HFFc6 (cell line): Measurements from ENCODE around the gene RASGRP4. TPM values are rescaled to one million over a fixed set of nuclear protein-coding genes. Genes with fewer than 3 reads are reported as not detected.
"Not testable (repeated sequence)": the region's sequence is repeated elsewhere in the genome, so short reads cannot be mapped to it uniquely, and the experiment has no call there.

Experiments used
- DNase-seq: peaks from one replicate; pipeline ENCODE4 v3.0.0-alpha.2; 2018
- H3K27ac Mint-ChIP-seq: 2 replicates; pipeline ENCODE4 v1.8.0; 2020; ENCODE audit warnings: mild to moderate bottlenecking, mixed read lengths
- H3K27me3 Mint-ChIP-seq: 2 replicates; pipeline ENCODE4 v1.8.0; 2021; ENCODE audit warnings: mild to moderate bottlenecking, moderate library complexity, mixed read lengths; ENCODE audit not compliant: insufficient read depth
- H3K36me3 Mint-ChIP-seq: 2 replicates; pipeline ENCODE4 v1.8.0; 2021; ENCODE audit warnings: low read depth, mixed read lengths
- H3K4me1 Mint-ChIP-seq: 2 replicates; pipeline ENCODE4 v1.8.0; 2020; ENCODE audit warnings: low read depth, mixed read lengths
- H3K4me3 Mint-ChIP-seq: 2 replicates; pipeline ENCODE4 v1.8.0; 2020; ENCODE audit warnings: mild to moderate bottlenecking, moderate library complexity, mixed read lengths
- H3K9me3 Mint-ChIP-seq: 2 replicates; pipeline ENCODE4 v1.8.0; 2020; ENCODE audit warnings: mild to moderate bottlenecking, mixed read lengths
- total RNA-seq, 6 experiments: library from RNA; stranded (reverse); fragmentation: NEBNext Ultra II Directional; extraction: Animal tissue kit (Norgen Biotek cat#: 25700); gene quantifications; 2 replicates in 1 of 6; 3 replicates in 5 of 6; pipeline ENCODE4 v1.2.3, GENCODE V29; 2021
- TF ChIP-seq, protein P1 (sequence below): fragments of 200-600 bp; sonication (generic); IDR thresholded peaks from 2 replicates; pipeline ENCODE4 v1.5.0; 2021; ENCODE audit warnings: antibody characterized with exemption, mild to moderate bottlenecking

The RASGRP4 gene
- total RNA-seq, 6 experiments from 2014 or later, result not detected

DNA sequence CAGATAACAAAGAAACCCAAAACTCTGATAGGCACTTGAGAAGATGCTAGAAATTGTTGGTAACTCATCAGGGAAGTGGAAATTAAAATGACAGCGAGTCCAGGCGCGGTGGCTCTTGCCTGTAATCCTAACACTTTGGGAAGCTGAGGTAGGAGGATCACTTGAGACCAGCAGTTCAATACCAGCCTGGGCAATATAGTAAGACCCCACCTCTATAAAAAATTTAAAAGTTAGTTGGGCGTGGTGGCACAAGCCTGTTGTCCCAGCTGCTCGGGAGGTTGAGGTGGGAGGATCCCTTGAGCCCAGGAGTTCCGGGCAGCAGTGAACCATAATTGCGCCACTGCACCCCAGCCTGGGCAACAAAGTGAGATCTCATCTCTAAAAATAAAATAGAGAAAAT lies 4.9 kb upstream of the RASGRP4 start:
- Mint-ChIP-seq H3K27ac (no peak overlapping the region), H3K27me3 (peaks cover 13% of the 10 kb centered on the region), H3K4me3 (no peak overlapping the region), H3K36me3 (no peaks in the 10 kb centered on the region), H3K4me1 (no peaks in the 10 kb centered on the region; the same call in 1 of the 2 replicates), H3K9me3 (no peaks in the 10 kb centered on the region)
- TF ChIP-seq, protein P1, sequence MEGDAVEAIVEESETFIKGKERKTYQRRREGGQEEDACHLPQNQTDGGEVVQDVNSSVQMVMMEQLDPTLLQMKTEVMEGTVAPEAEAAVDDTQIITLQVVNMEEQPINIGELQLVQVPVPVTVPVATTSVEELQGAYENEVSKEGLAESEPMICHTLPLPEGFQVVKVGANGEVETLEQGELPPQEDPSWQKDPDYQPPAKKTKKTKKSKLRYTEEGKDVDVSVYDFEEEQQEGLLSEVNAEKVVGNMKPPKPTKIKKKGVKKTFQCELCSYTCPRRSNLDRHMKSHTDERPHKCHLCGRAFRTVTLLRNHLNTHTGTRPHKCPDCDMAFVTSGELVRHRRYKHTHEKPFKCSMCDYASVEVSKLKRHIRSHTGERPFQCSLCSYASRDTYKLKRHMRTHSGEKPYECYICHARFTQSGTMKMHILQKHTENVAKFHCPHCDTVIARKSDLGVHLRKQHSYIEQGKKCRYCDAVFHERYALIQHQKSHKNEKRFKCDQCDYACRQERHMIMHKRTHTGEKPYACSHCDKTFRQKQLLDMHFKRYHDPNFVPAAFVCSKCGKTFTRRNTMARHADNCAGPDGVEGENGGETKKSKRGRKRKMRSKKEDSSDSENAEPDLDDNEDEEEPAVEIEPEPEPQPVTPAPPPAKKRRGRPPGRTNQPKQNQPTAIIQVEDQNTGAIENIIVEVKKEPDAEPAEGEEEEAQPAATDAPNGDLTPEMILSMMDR, result no peak
- DNase-seq, result no peak

DNA sequence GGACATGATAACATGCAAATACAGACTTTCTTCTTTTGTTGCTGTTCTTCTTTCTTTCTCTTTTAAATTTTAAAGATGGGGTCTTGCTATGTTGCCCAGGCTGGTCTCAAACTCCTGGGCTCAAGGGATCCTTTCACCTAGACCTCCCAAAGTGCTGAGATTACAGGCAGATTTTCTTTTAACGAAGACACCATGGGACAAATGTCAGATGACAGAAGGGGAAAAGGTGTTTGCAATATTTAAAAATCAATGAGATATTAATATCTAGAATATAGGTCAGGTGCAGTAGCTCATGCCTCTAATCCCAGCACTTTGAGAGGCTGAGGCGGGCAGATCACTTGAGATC lies 3.8 kb upstream of the RASGRP4 start:
- Mint-ChIP-seq H3K9me3 (no peaks in the 10 kb centered on the region), H3K27me3 (peaks cover 12% of the 10 kb centered on the region), H3K4me1 (no peaks in the 10 kb centered on the region; the same call in 1 of the 2 replicates), H3K27ac (no peak overlapping the region), H3K36me3 (no peaks in the 10 kb centered on the region), H3K4me3 (no peak overlapping the region)
- no peak for DNase-seq
- TF ChIP-seq, protein P1, result no peak

DNA sequence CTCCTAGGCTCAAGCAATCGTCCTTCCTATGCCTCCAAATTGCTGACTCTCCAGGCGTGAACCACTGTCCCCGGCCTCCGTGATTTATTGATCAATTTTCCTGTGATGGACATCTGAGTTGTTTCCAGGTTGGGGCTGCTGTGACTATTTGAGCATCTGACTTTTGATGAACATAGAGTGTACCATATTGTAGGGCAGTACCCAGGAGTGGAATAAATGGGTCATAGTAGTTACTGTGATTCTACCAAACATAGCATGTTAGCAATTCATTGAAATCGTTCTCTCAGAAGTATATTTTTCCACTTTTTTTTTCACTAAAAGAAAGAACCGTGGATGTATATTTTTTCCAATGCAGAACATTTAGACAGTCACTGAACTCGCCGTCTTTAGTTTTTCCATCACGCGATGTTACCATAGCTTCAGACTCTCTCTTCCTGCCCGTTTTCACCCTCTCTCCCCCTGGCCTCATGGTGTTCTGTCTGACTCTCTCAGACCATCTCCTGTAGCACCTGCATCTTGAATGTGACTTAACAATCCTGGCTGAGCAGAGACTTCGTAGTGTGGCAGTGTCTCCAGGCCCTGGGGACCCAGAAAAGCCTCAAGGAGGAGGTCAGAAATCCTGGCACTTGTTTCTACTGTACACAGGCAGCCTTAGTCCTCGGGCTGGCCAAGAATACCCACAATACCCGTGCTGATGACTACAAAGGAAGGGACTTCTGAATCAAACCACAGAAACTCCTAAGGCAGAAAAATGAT lies 3.2 kb upstream of the RASGRP4 start:
- Mint-ChIP-seq H3K36me3 (no peaks in the 10 kb centered on the region), H3K27me3 (peaks cover 14% of the 10 kb centered on the region)

DNA sequence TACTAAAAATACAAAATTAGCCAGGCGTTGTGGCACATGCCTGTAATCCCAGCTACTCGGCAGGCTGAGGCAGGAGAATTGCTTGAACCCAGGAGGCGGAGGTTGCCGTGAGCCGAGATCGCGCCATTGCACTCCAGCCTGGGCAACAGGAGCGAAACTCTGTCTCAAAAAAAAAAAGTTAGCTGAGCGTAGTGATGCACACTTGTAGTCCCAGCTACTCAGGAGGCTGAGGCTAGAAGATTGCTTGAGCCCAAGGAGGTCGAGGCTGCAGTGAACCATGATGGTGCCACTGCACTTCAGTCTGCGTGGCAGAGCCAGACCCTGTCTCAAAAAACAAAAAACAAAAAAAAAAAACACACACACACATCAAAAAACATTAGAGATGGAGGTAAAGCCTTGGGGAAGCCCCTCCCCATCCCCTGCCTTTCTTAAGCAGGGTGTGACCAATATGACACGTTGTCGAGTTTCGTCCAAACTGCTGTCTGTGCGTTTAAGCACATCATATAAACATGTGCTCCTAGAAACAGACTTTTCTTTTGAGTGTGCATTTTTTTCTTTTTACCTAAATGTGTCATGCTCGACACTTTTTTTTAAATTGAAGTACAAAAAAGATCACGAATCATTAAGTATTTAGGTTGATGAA lies 1.1 kb upstream of the RASGRP4 start:
- not testable (repeated sequence) for DNase-seq, H3K9me3 Mint-ChIP-seq, H3K4me1 Mint-ChIP-seq, H3K36me3 Mint-ChIP-seq, H3K4me3 Mint-ChIP-seq, H3K27ac Mint-ChIP-seq
- peaks cover 16% of the 10 kb centered on the region for H3K27me3 Mint-ChIP-seq

More for the DNA sequence above, 3.2 kb upstream of the RASGRP4 start:
- H3K4me1 Mint-ChIP-seq, result no peaks in the 10 kb centered on the region; the same call in 1 of the 2 replicates
- H3K27ac Mint-ChIP-seq, result no peak overlapping the region
- TF ChIP-seq, protein P1, result no peak
- DNase-seq, result peak; percentile 39
- H3K4me3 Mint-ChIP-seq, result no peak overlapping the region
- H3K9me3 Mint-ChIP-seq, result no peaks in the 10 kb centered on the region

GRCh38 chr19:38425222-38425809 lies 703 bp downstream of the RASGRP4 start:
- TF ChIP-seq, protein P1, result no peak
- Mint-ChIP-seq H3K36me3 (no peaks in the 10 kb centered on the region), H3K4me1 (no peaks in the 10 kb centered on the region; the same call in 1 of the 2 replicates), H3K4me3 (no peak overlapping the region), H3K9me3 (no peaks in the 10 kb centered on the region), H3K27ac (no peak overlapping the region), H3K27me3 (peaks cover 16% of the 10 kb centered on the region)
- no peak for DNase-seq

DNA sequence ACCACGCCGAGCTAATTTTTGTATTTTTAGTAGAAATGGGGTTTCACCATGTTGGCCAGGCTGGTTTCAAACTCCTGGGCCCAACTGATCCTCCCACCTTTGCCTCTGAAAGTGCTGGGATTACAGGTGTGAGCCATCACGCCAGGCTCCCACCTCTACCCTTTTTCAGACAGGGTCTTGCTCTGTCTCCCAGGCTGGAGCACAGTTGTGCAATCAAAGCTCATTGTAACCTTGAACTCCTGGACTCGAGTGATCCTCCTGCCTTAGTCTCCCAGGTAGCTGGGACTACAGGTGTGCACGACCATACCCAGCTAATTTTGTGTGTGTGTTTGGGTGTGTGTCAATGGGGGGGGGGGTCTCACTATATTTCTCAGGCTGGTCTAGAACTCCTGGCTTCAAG lies 1.7 kb downstream of the RASGRP4 start:
- DNase-seq, result no peak
- Mint-ChIP-seq H3K27me3 (peaks cover 16% of the 10 kb centered on the region), H3K9me3 (no peaks in the 10 kb centered on the region), H3K27ac (no peak overlapping the region), H3K4me1 (no peaks in the 10 kb centered on the region; the same call in 1 of the 2 replicates), H3K4me3 (no peak overlapping the region), H3K36me3 (no peaks in the 10 kb centered on the region)
- TF ChIP-seq, protein P1, result no peak
